ENCODE measurements around the gene SLC35A3.
"Not testable (repeated sequence)": the region's sequence is repeated elsewhere in the genome, so short reads cannot be mapped to it uniquely, and the experiment has no call there.

The SLC35A3 gene

GRCh38 chr1:99944192-99944591, 25.6 kb upstream of the SLC35A3 start:
- TF ChIP-seq, protein P1, sequence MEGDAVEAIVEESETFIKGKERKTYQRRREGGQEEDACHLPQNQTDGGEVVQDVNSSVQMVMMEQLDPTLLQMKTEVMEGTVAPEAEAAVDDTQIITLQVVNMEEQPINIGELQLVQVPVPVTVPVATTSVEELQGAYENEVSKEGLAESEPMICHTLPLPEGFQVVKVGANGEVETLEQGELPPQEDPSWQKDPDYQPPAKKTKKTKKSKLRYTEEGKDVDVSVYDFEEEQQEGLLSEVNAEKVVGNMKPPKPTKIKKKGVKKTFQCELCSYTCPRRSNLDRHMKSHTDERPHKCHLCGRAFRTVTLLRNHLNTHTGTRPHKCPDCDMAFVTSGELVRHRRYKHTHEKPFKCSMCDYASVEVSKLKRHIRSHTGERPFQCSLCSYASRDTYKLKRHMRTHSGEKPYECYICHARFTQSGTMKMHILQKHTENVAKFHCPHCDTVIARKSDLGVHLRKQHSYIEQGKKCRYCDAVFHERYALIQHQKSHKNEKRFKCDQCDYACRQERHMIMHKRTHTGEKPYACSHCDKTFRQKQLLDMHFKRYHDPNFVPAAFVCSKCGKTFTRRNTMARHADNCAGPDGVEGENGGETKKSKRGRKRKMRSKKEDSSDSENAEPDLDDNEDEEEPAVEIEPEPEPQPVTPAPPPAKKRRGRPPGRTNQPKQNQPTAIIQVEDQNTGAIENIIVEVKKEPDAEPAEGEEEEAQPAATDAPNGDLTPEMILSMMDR (conservative IDR thresholded peaks at IDR 0.05; ENCODE audit: low read depth): no peak
- ChIA-PET POLR2A (ENCODE audit: low non-redundant PET) (no interaction called here), CTCF (no interaction called here)
- no peak overlapping the region for H3K27ac ChIP-seq
- DNase-seq (ENCODE audit: low spot score): no peak

DNA sequence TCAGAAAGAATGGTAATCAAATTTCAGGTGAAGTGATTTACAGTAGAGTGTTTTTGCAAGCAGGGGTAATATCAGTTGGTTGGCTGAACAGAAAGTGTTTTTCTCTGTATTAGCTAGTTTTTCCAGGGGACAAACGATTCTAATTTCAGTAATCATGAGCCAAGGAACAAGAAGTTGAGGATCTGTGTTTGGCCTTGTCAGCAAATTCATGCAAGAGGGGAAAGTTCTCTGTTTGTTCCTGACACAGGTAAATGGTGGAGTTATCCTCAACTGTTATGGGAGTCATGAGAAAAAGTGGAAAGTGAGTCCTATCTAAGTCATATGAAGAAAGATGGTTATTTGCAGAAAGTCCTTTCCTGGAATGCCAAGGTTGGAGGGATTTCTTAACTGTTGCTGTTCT, 24.6 kb upstream of the SLC35A3 start:
- ChIA-PET CTCF (interaction anchor here (0.6 kb wide), 1 partner anchor 165 kb away, joined by 4 read pairs; no protein-coding TSS in a partner anchor), POLR2A (ENCODE audit: low non-redundant PET) (no interaction called here)
- DNase-seq (ENCODE audit: low spot score): no peak
- TF ChIP-seq, protein P1 (conservative IDR thresholded peaks at IDR 0.05; ENCODE audit: low read depth): no peak
- no peak overlapping the region for H3K27ac ChIP-seq

DNA sequence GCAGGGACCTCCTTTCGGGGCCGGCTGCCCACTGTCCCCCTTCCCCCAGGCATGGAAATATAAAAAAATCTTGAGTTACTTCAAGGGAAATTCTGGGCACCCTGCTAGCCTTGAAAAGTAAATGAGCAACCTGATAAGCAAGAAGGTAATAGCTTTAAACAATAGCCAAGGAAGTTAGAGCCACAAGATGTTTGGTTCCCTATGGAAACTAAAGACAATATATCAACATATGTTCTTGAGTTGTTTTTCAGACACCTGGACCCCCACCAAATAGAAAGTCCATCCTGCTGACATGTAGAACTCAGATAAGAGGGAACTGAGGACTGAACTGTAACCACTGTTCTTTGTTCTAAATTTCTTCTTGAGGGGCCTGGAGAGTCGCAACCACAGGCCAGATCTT, 19.3 kb upstream of the SLC35A3 start:
- CTCF ChIA-PET: no interaction called here
- POLR2A ChIA-PET (ENCODE audit: low non-redundant PET): no interaction called here
- H3K27ac ChIP-seq: no peak overlapping the region
- TF ChIP-seq, protein P1 (conservative IDR thresholded peaks at IDR 0.05; ENCODE audit: low read depth): no peak
- DNase-seq (ENCODE audit: low spot score): no peak

DNA sequence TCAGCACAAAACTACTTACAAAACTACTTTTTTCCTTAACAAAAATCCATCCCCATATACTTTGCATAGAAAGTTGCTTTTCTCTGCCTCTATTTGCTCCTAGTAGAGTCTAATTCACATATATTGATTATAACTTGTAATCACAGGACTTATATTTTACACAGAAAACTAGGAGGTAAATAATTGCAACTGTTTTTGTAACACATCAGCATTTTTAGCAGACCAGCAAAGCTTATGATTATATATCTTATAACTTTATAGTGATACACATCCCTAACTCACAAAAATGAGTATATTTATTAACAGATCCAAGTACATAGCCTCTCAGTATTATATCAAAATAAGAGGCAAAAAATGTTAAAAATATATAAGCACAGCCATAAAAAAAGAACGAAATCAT, 17.3 kb upstream of the SLC35A3 start:
- H3K27ac ChIP-seq: no peak overlapping the region
- ChIA-PET CTCF (no interaction called here), POLR2A (ENCODE audit: low non-redundant PET) (no interaction called here)
- no peak for DNase-seq (ENCODE audit: low spot score)
- TF ChIP-seq, protein P1 (conservative IDR thresholded peaks at IDR 0.05; ENCODE audit: low read depth): no peak

GRCh38 chr1:99955375-99955774, 14.4 kb upstream of the SLC35A3 start:
- H3K27ac ChIP-seq: no peak overlapping the region
- no peak for DNase-seq (ENCODE audit: low spot score)
- TF ChIP-seq, protein P1 (conservative IDR thresholded peaks at IDR 0.05; ENCODE audit: low read depth): no peak
- ChIA-PET POLR2A (ENCODE audit: low non-redundant PET) (no interaction called here), CTCF (no interaction called here)

DNA sequence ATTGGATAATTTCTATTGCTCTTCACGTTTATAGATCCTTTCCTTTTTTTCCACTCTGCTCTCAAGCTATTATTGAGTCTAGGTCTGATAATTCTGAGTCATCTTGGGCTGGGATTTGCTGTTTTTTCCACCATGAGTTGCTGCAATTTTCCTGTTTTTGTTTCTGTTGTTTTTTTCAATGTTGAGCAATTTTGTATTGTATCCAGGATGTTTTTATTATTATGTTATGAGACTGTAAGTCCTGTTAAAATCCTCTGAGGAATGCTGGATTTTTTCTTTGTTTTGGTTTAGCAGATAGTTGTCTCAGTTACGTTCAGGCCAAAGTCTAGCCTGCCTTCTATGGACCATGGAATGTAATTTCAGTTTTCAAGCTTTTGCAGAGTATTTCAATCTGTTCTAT, 13.0 kb upstream of the SLC35A3 start:
- TF ChIP-seq, protein P1 (conservative IDR thresholded peaks at IDR 0.05; ENCODE audit: low read depth): no peak
- POLR2A ChIA-PET (ENCODE audit: low non-redundant PET): no interaction called here
- H3K27ac ChIP-seq: no peak overlapping the region
- CTCF ChIA-PET: interaction anchor here (0.5 to 0.6 kb wide), 2 partner anchors 19 to 493 kb away, joined by 3 to 4 read pairs; no protein-coding TSS in a partner anchor
- DNase-seq (ENCODE audit: low spot score): no peak

DNA sequence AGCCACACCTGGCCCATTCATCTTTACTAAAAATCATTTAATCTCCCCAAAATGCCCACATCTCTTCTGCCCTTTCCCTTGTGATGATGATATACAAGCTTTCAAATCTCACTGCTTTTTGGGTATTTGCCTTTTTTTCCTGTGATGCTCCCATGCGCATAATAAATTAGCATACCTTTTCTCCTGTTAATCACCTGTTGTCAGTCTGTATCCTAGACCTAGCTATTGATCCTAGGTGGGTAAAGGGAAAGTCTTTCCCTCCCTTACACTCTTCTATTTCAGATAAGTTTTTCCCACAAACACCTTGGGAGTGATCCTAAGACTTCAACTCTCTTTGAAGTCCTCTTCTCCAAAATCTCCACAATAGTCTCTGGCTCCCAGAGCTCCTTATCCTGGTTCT, 12.0 kb upstream of the SLC35A3 start:
- CTCF ChIA-PET: interaction anchor here (0.9 kb wide), 1 partner anchor 80 kb away, joined by 3 read pairs; no protein-coding TSS in a partner anchor
- POLR2A ChIA-PET (ENCODE audit: low non-redundant PET): no interaction called here
- TF ChIP-seq, protein P1 (conservative IDR thresholded peaks at IDR 0.05; ENCODE audit: low read depth): no peak
- DNase-seq (ENCODE audit: low spot score): no peak
- no peak overlapping the region for H3K27ac ChIP-seq

DNA sequence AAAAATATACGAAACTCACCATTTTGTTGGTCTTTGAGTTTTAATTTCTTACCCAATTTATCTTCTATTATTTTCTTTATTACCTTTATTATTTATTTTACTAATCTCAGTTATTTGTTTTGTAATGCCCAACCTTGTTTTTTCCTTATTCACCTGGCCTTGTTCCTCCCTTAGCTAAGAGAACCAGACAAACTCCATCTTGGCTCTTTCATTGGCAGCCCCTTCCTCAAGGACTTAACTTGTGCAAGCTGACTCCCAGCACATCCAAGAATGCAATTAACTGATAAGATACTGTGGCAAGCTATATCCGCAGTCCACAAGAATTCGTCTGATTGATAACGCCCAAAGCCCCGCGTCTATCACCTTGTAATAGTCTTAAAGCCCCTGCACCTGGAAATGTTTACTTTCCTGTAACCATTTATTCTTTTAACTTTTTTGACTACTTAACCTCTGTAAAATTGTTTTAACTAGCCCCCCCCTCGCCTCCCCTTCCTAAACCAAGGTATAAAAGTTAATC, 10.5 kb upstream of the SLC35A3 start:
- CTCF ChIA-PET; DNase-seq (ENCODE audit: low spot score); POLR2A ChIA-PET (ENCODE audit: low non-redundant PET); H3K27ac ChIP-seq: not testable (repeated sequence)

DNA sequence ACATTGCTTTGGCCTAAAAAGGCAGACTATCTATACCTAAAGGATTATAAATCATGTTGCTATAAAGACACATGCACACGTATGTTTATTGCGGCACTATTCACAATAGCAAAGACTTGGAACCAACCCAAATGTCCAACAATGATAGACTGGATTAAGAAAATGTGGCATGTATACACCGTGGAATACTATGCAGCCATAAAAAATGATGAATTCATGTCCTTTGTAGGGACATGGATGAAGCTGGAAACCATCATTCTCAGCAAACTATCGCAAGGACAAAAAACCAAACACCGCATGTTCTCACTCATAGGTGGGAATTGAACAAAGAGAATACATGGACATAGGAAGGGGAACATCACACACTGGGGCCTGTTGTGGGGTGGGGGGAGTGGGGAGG, 9.5 kb upstream of the SLC35A3 start:
- POLR2A ChIA-PET (ENCODE audit: low non-redundant PET); CTCF ChIA-PET; H3K27ac ChIP-seq; DNase-seq (ENCODE audit: low spot score): not testable (repeated sequence)
